ENCODE measurements around the gene CEP44. TPM values are rescaled to one million over a fixed set of nuclear protein-coding genes. Genes with fewer than 3 reads are reported as not detected.

Gene CEP44, protein sequence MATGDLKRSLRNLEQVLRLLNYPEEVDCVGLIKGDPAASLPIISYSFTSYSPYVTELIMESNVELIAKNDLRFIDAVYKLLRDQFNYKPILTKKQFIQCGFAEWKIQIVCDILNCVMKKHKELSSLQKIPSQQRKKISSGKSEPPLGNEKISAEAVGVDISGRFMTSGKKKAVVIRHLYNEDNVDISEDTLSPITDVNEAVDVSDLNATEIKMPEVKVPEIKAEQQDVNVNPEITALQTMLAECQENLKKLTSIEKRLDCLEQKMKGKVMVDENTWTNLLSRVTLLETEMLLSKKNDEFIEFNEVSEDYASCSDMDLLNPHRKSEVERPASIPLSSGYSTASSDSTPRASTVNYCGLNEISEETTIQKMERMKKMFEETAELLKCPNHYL
- total RNA-seq, result 12.6 and 13.5 TPM in 2 replicates
- 6.7 and 7.3 TPM in 2 replicates for polyA plus RNA-seq
- polyA plus RNA-seq (2012), result 4.6 and 4.9 TPM in 2 replicates
- 1.1 and 1.6 TPM in 2 replicates for polyA minus RNA-seq (ENCODE audit: low replicate concordance)

DNA sequence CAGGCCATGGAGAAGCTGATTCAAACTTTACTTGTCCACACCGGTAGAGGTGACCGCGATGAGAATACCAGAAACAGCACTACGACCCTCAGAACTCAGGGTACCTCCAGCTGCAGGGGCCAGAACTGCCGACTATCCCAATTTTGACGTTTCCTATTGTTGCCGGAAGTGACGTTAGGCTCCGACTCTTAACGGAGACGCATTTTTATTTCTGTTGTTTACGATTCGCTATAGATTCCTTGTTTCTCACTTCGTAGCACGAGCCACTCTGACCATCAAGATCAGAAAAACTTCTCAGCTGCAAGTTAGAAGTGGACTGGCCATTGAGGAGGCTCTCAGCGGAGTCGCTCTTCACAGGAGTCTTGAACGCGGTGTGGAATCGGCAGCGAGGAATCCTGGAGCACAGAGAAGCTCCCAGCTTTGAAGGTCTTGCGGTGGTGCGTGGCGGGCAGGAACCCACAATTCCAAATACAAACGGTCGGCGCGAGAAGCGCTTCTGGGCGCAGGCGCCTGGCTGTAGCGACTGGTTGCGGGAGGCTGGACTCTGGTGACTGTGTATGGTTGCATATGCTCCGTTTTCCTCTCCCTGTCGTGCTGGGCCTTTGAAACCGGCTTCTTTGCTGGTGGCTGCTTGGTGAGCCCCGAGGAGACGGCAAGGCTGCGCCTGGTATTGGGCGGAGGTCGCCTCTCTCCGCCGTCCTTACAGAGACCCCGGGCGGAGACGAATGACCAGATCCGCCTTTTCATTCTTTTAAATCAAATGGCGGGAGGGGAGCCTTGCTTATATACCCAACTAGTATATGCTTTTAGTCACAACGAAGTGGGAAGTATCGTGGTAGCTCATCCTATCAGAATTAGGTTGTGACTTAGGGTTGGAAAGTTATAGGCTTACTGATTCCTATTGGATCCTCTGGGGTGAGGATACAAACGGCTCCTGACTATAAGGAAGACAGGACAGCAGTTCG lies at the start of gene CEP44, which contains the start of gene FBXO8:
Gene CEP44 (plus strand): TSS at position 405 of the 965 bp plus-strand sequence. CDS start 15,211 bp downstream, outside the sequence.
Gene FBXO8 (minus strand): TSS at position 161 of the 965 bp plus-strand sequence. CDS start 20,575 bp downstream, outside the sequence.
- no peak for TF ChIP-seq CTCF (conservative IDR thresholded peaks at IDR 0.05 in 1 of 2, IDR thresholded peaks at IDR 0.05 in 1 of 2; ENCODE audit: low read depth in 1 of 2, low read length in 2 of 2)
- no peak for TF ChIP-seq EZH2 (IDR thresholded peaks at IDR 0.05; ENCODE audit: low read length, missing control alignments)
- Histone ChIP-seq H3K9ac (ENCODE audit: insufficient read depth, low read length) (peak within 1 kb of the TSS; percentile 98), H3K27ac (ENCODE audit: insufficient read depth, low read length) (peak within 1 kb of the TSS; percentile 99), H3K4me2 (ENCODE audit: extremely low read depth, insufficient read depth, low read length) (peak within 1 kb of the TSS; percentile 86), H3K27me3 (ENCODE audit: control insufficient read depth, insufficient read depth, low read length) (no peaks in the 10 kb centered on the region), H3K9me3 (ENCODE audit: control insufficient read depth, insufficient read depth, low read depth, low read length) (no peaks in the 10 kb centered on the region), H2AFZ (ENCODE audit: low read length) (peak within 1 kb of the TSS; percentile 96), H3K4me1 (ENCODE audit: control insufficient read depth, extremely low read depth, insufficient read depth, low read length) (no peaks in the 10 kb centered on the region), H4K20me1 (ENCODE audit: control insufficient read depth, extremely low read depth, insufficient read depth, low read length) (no peaks in the 10 kb centered on the region), H3K4me3 (replicated peaks in 1 of 4; ENCODE audit: control extremely low read depth in 1 of 4, insufficient read depth in 1 of 4, low read depth in 3 of 4, low read length in 4 of 4) (peak within 1 kb of the TSS; percentile 90 to 98 (median 95)), H3K79me2 (ENCODE audit: control insufficient read depth, insufficient read depth, low read length) (peaks cover 38% of the 10 kb centered on the region), H3K36me3 (ENCODE audit: control insufficient read depth, insufficient read depth, low read length) (no peaks in the 10 kb centered on the region)
- DNase-seq (ENCODE audit: low read depth in 2 of 2), result peak; percentile 78 to 91

DNA sequence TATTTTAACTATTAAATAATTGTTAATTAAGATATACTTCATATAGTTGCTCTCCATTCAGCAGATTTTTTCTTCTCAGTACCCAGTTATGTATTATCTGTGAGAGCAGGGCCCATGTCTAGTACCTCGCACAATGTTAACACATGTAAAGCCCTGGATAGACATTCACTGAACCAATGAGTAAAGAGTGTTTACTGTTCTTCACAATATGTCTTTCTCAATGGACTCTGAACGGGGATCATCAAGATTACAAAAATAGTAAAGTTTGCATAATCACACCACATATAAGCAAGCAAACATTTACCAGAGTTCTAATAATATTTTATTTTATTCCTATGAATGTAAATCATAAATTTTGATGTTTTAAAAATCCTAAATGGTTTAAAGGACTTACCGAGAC lies 47.4 kb upstream of the CEP44 start:
- H3K79me2 ChIP-seq (ENCODE audit: control insufficient read depth, insufficient read depth, low read length), result no peaks in the 10 kb centered on the region
- no peaks in the 10 kb centered on the region for H3K9me3 ChIP-seq (ENCODE audit: control insufficient read depth, insufficient read depth, low read depth, low read length)
- no peak overlapping the region for H2AFZ ChIP-seq (ENCODE audit: low read length)
- H4K20me1 ChIP-seq (ENCODE audit: control insufficient read depth, extremely low read depth, insufficient read depth, low read length), result no peaks in the 10 kb centered on the region
- no peak for DNase-seq (ENCODE audit: low read depth in 2 of 2)
- no peaks in the 10 kb centered on the region for H3K36me3 ChIP-seq (ENCODE audit: control insufficient read depth, insufficient read depth, low read length)
- H3K4me3 ChIP-seq (replicated peaks in 1 of 4; ENCODE audit: control extremely low read depth in 1 of 4, insufficient read depth in 1 of 4, low read depth in 3 of 4, low read length in 4 of 4), result no peak overlapping the region
- H3K9ac ChIP-seq (ENCODE audit: insufficient read depth, low read length), result no peak overlapping the region
- H3K27me3 ChIP-seq (ENCODE audit: control insufficient read depth, insufficient read depth, low read length), result no peaks in the 10 kb centered on the region
- no peaks in the 10 kb centered on the region for H3K4me1 ChIP-seq (ENCODE audit: control insufficient read depth, extremely low read depth, insufficient read depth, low read length)
- no peak for TF ChIP-seq EZH2 (IDR thresholded peaks at IDR 0.05; ENCODE audit: low read length, missing control alignments)
- TF ChIP-seq CTCF (conservative IDR thresholded peaks at IDR 0.05 in 1 of 2, IDR thresholded peaks at IDR 0.05 in 1 of 2; ENCODE audit: low read depth in 1 of 2, low read length in 2 of 2), result no peak
- H3K4me2 ChIP-seq (ENCODE audit: extremely low read depth, insufficient read depth, low read length), result no peak overlapping the region
- no peak overlapping the region for H3K27ac ChIP-seq (ENCODE audit: insufficient read depth, low read length)

DNA sequence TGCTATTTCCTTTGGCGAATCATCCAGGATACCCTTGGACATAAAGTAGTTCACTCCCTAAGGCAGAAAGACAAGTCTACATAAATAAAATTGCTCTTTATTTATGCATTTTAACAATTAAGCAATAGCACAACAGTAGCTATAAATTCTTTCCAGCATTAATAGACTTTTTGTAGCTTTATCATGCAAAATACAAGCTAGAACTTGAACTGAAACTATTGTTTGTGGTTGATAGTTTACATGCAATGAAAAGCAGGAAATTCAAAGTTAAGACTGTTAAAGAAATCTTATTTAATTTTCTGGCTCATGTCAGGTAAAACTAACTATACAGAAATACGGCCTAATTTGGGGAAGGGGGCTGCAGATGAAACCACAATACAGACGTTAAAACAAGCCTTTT lies 42.5 kb upstream of the CEP44 start:
- Histone ChIP-seq H3K36me3 (ENCODE audit: control insufficient read depth, insufficient read depth, low read length) (no peaks in the 10 kb centered on the region), H3K27ac (ENCODE audit: insufficient read depth, low read length) (no peak overlapping the region), H3K79me2 (ENCODE audit: control insufficient read depth, insufficient read depth, low read length) (no peaks in the 10 kb centered on the region), H3K9me3 (ENCODE audit: control insufficient read depth, insufficient read depth, low read depth, low read length) (no peaks in the 10 kb centered on the region), H4K20me1 (ENCODE audit: control insufficient read depth, extremely low read depth, insufficient read depth, low read length) (no peaks in the 10 kb centered on the region), H3K27me3 (ENCODE audit: control insufficient read depth, insufficient read depth, low read length) (no peaks in the 10 kb centered on the region), H3K9ac (ENCODE audit: insufficient read depth, low read length) (no peak overlapping the region), H3K4me2 (ENCODE audit: extremely low read depth, insufficient read depth, low read length) (no peak overlapping the region), H3K4me1 (ENCODE audit: control insufficient read depth, extremely low read depth, insufficient read depth, low read length) (no peaks in the 10 kb centered on the region), H3K4me3 (replicated peaks in 1 of 4; ENCODE audit: control extremely low read depth in 1 of 4, insufficient read depth in 1 of 4, low read depth in 3 of 4, low read length in 4 of 4) (no peak overlapping the region), H2AFZ (ENCODE audit: low read length) (no peak overlapping the region)
- DNase-seq (ENCODE audit: low read depth in 2 of 2), result no peak
- TF ChIP-seq EZH2 (IDR thresholded peaks at IDR 0.05; ENCODE audit: low read length, missing control alignments), result no peak
- TF ChIP-seq CTCF (conservative IDR thresholded peaks at IDR 0.05 in 1 of 2, IDR thresholded peaks at IDR 0.05 in 1 of 2; ENCODE audit: low read depth in 1 of 2, low read length in 2 of 2), result no peak
